WTC11 (cell line): ENCODE results near the gene NDUFS6. TPM values are rescaled to one million over a fixed set of nuclear protein-coding genes. Genes with fewer than 3 reads are reported as not detected.

Experiments used
- ATAC-seq: fragments of 200-7000 bp; cut with Tn5 transposase; 2 replicates; pipeline ENCODE4 v1.10.0; 2021; ENCODE audit warnings: mild to moderate bottlenecking, moderate library complexity
- CTCF ChIA-PET: fragments of 300-600 bp; sonication (Branson Sonifier 250); formaldehyde crosslinking; loops from one replicate; lab custom pipeline; 2021; ENCODE audit warnings: antibody characterized with exemption; lab: Charles Lee
- POLR2A ChIA-PET: fragments of 350-600 bp; sonication (Branson Sonifier 250); formaldehyde crosslinking; loops from one replicate; lab custom pipeline; 2021; ENCODE audit warnings: antibody characterized with exemption; lab: Charles Lee
- DNase-seq: peaks from one replicate; pipeline ENCODE4 v3.0.0; 2021; ENCODE audit warnings: low spot score
- H3K27ac Mint-ChIP-seq: 2 replicates; pipeline ENCODE4 v1.8.0; 2021; ENCODE audit warnings: mixed read lengths
- H3K27me3 Mint-ChIP-seq: 2 replicates; pipeline ENCODE4 v1.8.0; 2021; ENCODE audit warnings: low read depth, mild to moderate bottlenecking, moderate library complexity, mixed read lengths
- H3K36me3 Mint-ChIP-seq: 2 replicates; pipeline ENCODE4 v1.8.0; 2021; ENCODE audit warnings: mixed read lengths
- H3K4me1 Mint-ChIP-seq: 2 replicates; pipeline ENCODE4 v1.8.0; 2022; ENCODE audit warnings: mixed read lengths
- H3K4me3 Mint-ChIP-seq: 2 replicates; pipeline ENCODE4 v1.8.0; 2021; ENCODE audit warnings: mild to moderate bottlenecking, moderate library complexity, mixed read lengths
- H3K9me3 Mint-ChIP-seq: 2 replicates; pipeline ENCODE4 v1.8.0; 2021; ENCODE audit warnings: mixed read lengths
- ATF1 ChIP-seq: sonication (generic); formaldehyde crosslinking; IDR thresholded peaks from 2 replicates; pipeline ENCODE4 v1.8.1; 2023; ENCODE audit warnings: mild to moderate bottlenecking, moderate library complexity, missing genetic modification reagents
- EMX1 ChIP-seq: fragments of 250-450 bp; sonication (Bioruptor Pico); IDR thresholded peaks from 2 replicates; pipeline ENCODE4 v1.8.0; 2021; ENCODE audit warnings: mild to moderate bottlenecking
- JUN ChIP-seq: sonication (generic); formaldehyde crosslinking; IDR thresholded peaks from 2 replicates; pipeline ENCODE4 v1.8.0; 2023; ENCODE audit warnings: mild to moderate bottlenecking, missing genetic modification reagents
- SP1 ChIP-seq: sonication (generic); formaldehyde crosslinking; conservative IDR thresholded peaks from 2 replicates; pipeline ENCODE4 v1.8.1; 2022; ENCODE audit warnings: missing genetic modification reagents
- TCF7 ChIP-seq: sonication (generic); formaldehyde crosslinking; IDR thresholded peaks from 2 replicates; pipeline ENCODE4 v1.8.0; 2022; ENCODE audit warnings: mild to moderate bottlenecking, low read depth, missing genetic modification reagents, moderate library complexity
- ZNF121 ChIP-seq: sonication (generic); formaldehyde crosslinking; IDR thresholded peaks from 2 replicates; pipeline ENCODE4 v1.8.0; 2023; ENCODE audit warnings: missing genetic modification reagents
- ZNF232 ChIP-seq: sonication (generic); formaldehyde crosslinking; IDR thresholded peaks from 2 replicates; pipeline ENCODE4 v1.8.0; 2022; ENCODE audit warnings: mild to moderate bottlenecking, missing genetic modification reagents
- ZNF396 ChIP-seq: fragments of 250-450 bp; sonication (Bioruptor Pico); IDR thresholded peaks from 2 replicates; pipeline ENCODE4 v1.8.0; 2021; ENCODE audit warnings: mild to moderate bottlenecking, moderate library complexity, borderline replicate concordance
- ZNF416 ChIP-seq: fragments of 250-450 bp; sonication (Bioruptor Pico); IDR thresholded peaks from 2 replicates; pipeline ENCODE4 v1.9.0; 2021; ENCODE audit warnings: mild to moderate bottlenecking, inconsistent platforms
- total RNA-seq: library from RNA; stranded (reverse); gene quantifications from 3 replicates; pipeline ENCODE4 v1.2.3, GENCODE V29; 2021
- TF ChIP-seq, protein P1 (sequence below): fragments of 250-450 bp; sonication (Bioruptor Pico); IDR thresholded peaks from 2 replicates; pipeline ENCODE4 v1.9.0; 2021; ENCODE audit warnings: moderate library complexity, mild to moderate bottlenecking, inconsistent platforms, borderline replicate concordance
- TF ChIP-seq, protein P2 (sequence below): sonication (generic); formaldehyde crosslinking; IDR thresholded peaks from 2 replicates; pipeline ENCODE4 v1.8.1; 2023; ENCODE audit warnings: mild to moderate bottlenecking, missing genetic modification reagents, borderline replicate concordance
- TF ChIP-seq, protein P3 (sequence below): sonication (generic); formaldehyde crosslinking; IDR thresholded peaks from 2 replicates; pipeline ENCODE4 v1.8.0; 2022; ENCODE audit warnings: mild to moderate bottlenecking, missing genetic modification reagents

The NDUFS6 gene
- total RNA-seq, 1 experiment from 2014 or later: 84.3 TPM

DNA sequence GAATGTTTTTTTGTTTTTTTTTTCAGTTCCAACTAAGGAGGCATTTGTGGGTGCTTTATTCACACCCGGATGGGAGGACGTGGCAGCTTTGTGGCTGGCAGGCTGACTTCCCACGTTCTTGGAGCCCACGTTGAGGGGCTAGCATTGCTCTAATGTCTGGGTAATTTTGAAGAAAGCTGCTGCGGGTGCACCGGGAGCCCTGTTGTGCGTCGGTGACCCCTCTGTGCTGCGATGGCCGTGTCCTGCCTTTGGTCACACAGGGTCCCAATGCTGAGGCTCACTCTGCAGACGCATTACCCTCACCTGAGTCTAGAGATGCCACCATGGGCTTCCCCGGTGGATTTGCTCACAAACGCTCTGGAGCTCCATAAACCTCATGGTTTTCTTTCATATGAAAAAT lies 34.2 kb downstream of the NDUFS6 start:
- Mint-ChIP-seq H3K27ac (no peak overlapping the region), H3K4me3 (no peak overlapping the region), H3K27me3 (no peaks in the 10 kb centered on the region; the same call in 1 of the 2 replicates), H3K36me3 (no peaks in the 10 kb centered on the region), H3K4me1 (peaks cover 43% of the 10 kb centered on the region), H3K9me3 (no peaks in the 10 kb centered on the region)
- POLR2A ChIA-PET: no interaction called here
- no peak for TF ChIP-seq ZNF232 (CRISPR knock-in tag)
- CTCF ChIA-PET: no interaction called here
- no peak for ATAC-seq
- no peak for DNase-seq

DNA sequence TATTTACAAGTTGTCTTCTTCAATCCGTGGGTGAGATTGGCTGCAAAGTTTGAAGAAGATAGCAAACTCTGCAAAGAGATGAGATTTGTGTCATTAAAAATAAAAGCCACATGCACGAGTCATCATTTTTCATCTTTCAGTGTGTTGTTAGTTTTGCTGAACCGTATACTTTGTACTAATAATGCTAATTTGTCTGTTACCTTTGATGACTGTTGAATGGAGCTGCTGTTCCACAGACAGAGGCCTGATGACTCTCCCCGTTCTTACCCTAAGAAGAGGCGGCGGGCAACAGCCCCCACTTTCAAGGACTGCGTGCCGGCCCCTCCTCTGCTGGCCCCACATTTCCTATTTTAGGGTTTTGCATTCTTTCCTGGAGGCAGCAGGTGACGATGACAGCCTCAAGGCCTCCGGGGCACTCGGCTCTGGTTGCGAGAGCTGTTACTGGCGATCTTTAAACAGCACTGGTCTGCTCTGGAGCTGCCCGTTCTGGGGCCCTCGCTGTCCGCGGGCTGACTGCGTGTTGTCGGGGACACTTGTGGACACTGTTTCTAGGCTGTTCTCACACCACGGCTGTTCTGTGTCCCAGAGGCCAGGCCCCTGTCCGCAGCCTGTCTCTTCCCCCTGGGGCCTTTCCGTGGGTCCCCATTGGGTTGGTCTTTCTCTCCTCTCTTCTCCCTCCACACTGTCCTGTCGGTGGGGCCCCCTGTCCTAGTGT lies 35.1 kb downstream of the NDUFS6 start:
- TF ChIP-seq ZNF396 (CRISPR knock-in tag) (no peak), TCF7 (no peak), EMX1 (no peak), ZNF121 (CRISPR knock-in tag) (no peak)
- CTCF ChIA-PET: interaction anchor here (0.6 kb wide), 1 partner anchor 9 kb away, joined by 3 read pairs; no protein-coding TSS in a partner anchor
- Mint-ChIP-seq H3K36me3 (no peaks in the 10 kb centered on the region), H3K27ac (no peak overlapping the region), H3K9me3 (no peaks in the 10 kb centered on the region), H3K27me3 (peaks cover 2% of the 10 kb centered on the region), H3K4me1 (peaks cover 37% of the 10 kb centered on the region), H3K4me3 (no peak overlapping the region)
- POLR2A ChIA-PET: no interaction called here
- ATAC-seq (no peak), DNase-seq (no peak)

DNA sequence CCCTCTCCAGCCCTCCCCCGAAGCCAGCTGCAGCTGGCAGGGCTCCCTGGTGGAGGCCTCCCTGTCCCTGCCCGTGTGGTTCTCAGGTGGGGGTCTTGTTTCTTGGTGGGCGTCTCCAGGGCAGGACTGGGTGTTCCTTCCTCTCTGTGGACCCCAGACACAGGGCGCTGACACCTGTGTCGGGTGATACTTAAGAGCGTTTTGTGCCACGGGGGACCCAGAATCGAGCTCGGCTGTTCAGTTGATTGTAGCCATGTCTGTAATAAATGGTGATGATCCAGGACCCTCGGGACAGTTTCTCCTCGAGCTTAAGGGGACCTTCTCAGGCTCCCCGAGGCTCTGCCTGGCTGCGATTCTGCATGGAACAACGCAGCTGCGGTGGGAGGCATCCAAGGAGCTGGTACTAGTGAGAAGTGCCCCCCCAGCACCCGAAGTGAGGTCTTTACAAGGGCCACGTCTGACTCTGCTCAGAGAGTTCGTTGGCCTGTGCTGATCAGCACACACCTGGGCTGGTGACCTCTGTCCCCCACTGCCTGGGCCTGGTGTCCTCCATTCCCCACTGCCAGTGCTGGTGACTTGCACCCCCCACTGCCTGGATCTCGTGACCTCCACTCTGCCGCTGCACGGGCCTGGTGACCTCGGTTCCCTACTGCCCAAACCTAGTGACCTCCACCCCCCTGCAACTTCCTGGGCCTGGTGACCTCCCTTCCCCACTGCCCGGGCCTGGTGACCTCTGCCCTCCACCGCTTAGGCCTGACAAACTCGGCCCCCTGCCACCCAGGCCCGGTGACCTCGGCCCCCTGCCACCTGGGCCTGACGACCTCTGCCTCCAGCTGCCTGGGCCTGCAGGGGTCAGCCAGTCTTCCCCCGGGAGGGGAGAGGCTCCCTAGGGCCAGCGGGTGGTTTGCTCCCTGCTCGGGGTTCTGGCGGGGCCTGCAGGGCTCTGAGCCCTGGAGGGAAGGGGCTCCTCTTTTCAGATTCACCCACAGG lies 36.0 kb downstream of the NDUFS6 start:
- DNase-seq: no peak
- Mint-ChIP-seq H3K27ac (no peak overlapping the region), H3K4me1 (peaks cover 34% of the 10 kb centered on the region), H3K27me3 (peaks cover 4% of the 10 kb centered on the region), H3K36me3 (no peaks in the 10 kb centered on the region), H3K4me3 (no peak overlapping the region), H3K9me3 (no peaks in the 10 kb centered on the region)
- ATAC-seq: no peak
- CTCF ChIA-PET: interaction anchor here (0.6 kb wide), 1 partner anchor 10 kb away, joined by 3 read pairs; no protein-coding TSS in a partner anchor
- POLR2A ChIA-PET: no interaction called here
- TF ChIP-seq, protein P1, sequence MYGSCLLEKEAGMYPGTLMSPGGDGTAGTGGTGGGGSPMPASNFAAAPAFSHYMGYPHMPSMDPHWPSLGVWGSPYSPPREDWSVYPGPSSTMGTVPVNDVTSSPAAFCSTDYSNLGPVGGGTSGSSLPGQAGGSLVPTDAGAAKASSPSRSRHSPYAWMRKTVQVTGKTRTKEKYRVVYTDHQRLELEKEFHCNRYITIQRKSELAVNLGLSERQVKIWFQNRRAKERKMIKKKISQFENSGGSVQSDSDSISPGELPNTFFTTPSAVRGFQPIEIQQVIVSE: no peak
- TF ChIP-seq ZNF416 (CRISPR knock-in tag): no peak
- TF ChIP-seq, protein P2, sequence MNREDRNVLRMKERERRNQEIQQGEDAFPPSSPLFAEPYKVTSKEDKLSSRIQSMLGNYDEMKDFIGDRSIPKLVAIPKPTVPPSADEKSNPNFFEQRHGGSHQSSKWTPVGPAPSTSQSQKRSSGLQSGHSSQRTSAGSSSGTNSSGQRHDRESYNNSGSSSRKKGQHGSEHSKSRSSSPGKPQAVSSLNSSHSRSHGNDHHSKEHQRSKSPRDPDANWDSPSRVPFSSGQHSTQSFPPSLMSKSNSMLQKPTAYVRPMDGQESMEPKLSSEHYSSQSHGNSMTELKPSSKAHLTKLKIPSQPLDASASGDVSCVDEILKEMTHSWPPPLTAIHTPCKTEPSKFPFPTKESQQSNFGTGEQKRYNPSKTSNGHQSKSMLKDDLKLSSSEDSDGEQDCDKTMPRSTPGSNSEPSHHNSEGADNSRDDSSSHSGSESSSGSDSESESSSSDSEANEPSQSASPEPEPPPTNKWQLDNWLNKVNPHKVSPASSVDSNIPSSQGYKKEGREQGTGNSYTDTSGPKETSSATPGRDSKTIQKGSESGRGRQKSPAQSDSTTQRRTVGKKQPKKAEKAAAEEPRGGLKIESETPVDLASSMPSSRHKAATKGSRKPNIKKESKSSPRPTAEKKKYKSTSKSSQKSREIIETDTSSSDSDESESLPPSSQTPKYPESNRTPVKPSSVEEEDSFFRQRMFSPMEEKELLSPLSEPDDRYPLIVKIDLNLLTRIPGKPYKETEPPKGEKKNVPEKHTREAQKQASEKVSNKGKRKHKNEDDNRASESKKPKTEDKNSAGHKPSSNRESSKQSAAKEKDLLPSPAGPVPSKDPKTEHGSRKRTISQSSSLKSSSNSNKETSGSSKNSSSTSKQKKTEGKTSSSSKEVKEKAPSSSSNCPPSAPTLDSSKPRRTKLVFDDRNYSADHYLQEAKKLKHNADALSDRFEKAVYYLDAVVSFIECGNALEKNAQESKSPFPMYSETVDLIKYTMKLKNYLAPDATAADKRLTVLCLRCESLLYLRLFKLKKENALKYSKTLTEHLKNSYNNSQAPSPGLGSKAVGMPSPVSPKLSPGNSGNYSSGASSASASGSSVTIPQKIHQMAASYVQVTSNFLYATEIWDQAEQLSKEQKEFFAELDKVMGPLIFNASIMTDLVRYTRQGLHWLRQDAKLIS (CRISPR knock-in tag): no peak
- TF ChIP-seq ATF1 (CRISPR knock-in tag): no peak
- TF ChIP-seq, protein P3, sequence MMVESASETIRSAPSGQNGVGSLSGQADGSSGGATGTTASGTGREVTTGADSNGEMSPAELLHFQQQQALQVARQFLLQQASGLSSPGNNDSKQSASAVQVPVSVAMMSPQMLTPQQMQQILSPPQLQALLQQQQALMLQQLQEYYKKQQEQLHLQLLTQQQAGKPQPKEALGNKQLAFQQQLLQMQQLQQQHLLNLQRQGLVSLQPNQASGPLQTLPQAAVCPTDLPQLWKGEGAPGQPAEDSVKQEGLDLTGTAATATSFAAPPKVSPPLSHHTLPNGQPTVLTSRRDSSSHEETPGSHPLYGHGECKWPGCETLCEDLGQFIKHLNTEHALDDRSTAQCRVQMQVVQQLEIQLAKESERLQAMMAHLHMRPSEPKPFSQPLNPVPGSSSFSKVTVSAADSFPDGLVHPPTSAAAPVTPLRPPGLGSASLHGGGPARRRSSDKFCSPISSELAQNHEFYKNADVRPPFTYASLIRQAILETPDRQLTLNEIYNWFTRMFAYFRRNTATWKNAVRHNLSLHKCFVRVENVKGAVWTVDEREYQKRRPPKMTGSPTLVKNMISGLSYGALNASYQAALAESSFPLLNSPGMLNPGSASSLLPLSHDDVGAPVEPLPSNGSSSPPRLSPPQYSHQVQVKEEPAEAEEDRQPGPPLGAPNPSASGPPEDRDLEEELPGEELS (CRISPR knock-in tag): no peak
- no peak for TF ChIP-seq SP1 (CRISPR knock-in tag)
- TF ChIP-seq JUN (CRISPR knock-in tag): no peak
